ENCODE results near the gene FEM1B.

DNA sequence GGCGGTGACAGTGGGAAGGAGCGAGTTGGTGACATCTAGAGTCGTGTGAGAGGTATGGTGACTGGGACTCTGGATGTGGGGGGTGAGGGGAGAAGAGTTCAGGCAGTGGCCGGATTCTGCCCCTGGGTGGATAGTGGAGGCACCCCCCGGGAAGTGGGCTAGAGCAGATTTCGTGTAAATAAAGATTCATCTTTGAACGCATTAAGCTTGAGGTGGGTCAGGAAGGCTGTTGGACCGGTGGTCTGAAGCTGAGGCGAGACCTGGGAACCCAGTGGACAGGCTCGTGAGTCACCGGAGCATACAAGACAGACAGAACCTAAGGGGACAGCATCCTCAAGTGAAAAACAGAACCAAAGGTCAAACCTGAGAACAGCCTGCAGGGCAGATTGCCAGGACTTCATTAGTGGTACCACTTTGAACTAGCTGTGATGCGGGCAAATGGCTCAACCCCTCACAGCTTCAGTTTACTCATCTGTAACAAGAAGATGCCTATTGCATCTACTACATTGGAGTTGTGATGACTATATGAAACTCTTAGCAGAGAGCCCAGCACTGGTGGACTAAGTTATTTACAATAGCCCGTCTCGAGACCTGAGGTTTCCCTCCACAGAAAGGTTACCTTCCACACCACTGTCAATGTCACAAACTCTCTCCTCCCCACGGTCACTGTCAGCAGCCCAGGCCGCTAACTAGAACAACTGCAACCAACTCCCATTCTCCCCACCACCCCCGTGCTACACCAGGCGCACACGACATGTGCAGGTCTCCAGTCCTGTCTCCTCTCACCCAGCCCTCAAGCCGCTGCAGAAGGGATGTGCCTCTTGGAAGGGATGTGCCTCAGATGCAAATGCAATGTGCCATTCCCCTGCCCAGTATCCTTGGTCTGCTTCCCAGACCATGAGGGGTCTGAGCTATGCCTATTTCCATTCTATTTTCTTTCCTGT lies 47.1 kb upstream of the FEM1B start:
- TF ChIP-seq KDM5A (IDR thresholded peaks at IDR 0.05) (no peak), EHMT2 (IDR thresholded peaks at IDR 0.05; ENCODE audit: low read depth) (no peak), POLR2A (IDR thresholded peaks at IDR 0.05; ENCODE audit: low read length) (no peak)
- TF ChIP-seq, protein P1, sequence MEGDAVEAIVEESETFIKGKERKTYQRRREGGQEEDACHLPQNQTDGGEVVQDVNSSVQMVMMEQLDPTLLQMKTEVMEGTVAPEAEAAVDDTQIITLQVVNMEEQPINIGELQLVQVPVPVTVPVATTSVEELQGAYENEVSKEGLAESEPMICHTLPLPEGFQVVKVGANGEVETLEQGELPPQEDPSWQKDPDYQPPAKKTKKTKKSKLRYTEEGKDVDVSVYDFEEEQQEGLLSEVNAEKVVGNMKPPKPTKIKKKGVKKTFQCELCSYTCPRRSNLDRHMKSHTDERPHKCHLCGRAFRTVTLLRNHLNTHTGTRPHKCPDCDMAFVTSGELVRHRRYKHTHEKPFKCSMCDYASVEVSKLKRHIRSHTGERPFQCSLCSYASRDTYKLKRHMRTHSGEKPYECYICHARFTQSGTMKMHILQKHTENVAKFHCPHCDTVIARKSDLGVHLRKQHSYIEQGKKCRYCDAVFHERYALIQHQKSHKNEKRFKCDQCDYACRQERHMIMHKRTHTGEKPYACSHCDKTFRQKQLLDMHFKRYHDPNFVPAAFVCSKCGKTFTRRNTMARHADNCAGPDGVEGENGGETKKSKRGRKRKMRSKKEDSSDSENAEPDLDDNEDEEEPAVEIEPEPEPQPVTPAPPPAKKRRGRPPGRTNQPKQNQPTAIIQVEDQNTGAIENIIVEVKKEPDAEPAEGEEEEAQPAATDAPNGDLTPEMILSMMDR (IDR thresholded peaks at IDR 0.05), result peak; percentile 17; the same call in 1 of the 3 replicates
